GM21528 (cell line): ENCODE measurements around the gene ZDHHC20.

Experiments
- ATAC-seq: cut with Tn5 transposase; IDR thresholded peaks from one replicate; pipeline ENCODE4 v1.9.1; 2021; ENCODE audit warnings: mild to moderate bottlenecking, moderate library complexity; ENCODE audit not compliant: unreplicated experiment, low FRiP score

The ZDHHC20 gene

GRCh38 chr13:21330126-21330861, 128.8 kb downstream of the ZDHHC20 start:
- ATAC-seq: peak; percentile 84

GRCh38 chr13:21328836-21329477, 130.1 kb downstream of the ZDHHC20 start:
- ATAC-seq: no peak

- no peak for ATAC-seq
These were observed 130.9 kb downstream of the ZDHHC20 start for GRCh38 chr13:21328201-21328600.

DNA sequence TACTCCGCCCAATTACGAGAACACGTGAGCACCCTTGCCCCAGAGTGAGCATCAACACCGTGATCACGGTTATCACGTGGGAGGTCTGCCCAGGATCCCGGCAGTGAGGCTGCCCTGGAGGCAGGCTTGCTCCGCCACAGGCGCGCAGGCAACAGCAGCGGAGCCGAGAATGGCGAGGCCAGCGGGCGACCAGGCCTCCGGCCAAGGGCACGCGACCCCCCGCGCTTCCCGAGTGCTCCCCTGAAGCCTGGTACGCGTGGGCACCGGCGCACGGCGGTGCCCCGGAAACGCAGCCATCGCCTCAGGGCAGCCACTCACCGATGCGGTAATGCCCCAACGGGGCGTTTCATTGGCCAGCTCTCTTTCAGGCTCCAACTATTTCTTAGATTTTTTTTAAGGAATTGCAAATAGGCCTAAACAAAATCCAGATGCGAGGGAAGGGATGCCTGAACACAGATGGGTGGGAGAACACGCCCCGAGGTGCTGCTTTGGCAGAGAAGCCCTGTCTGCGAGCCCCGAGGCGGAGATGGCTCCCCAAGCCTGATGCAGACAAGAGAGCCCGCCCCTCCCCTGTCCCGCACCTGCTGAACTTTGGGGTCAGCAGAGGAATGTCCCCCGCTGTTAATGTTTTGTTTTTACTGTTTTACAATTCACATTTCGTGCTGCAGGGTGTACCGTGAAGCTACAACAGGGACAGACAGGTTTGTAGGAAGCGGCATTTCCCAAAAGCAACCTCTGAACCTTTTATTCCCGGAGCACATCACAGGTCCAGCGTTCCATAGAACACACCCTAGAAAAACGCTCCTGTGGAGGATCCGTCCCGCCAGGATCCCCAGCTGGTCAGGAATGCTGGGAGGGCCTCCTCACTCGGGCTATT, 132.7 kb downstream of the ZDHHC20 start:
- no peak for ATAC-seq

DNA sequence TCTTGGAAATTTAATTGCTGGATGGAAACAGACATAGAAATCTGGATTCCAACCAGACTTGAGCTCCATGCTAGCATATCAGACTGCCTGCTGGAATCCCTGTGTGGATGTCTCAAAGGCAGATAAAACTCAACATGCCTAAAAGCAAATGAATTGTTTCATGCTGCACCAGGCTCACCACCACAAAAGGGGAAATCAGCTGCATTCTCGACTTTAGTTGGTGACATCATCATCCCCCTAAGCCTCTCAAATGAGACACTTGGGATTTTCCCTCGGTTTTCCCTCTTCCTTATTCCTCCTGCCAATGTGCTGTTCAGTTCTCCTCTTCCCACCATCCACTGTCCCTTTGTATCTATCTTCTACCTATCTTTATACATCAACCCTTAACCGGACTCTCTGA, 134.3 kb downstream of the ZDHHC20 start:
- no peak for ATAC-seq

- ATAC-seq: no peak
These were observed 136.1 kb downstream of the ZDHHC20 start for GRCh38 chr13:21322988-21323387.
